ENCODE data around the gene ARL16. TPM values are rescaled to one million over a fixed set of nuclear protein-coding genes. Genes with fewer than 3 reads are reported as not detected.

The ARL16 gene
- total RNA-seq, 3 donors from 2014 or later (not counting 1 experiment from before 2014, with no cell fraction given) = 23.3 to 47.9 (median 39.3) TPM

DNA sequence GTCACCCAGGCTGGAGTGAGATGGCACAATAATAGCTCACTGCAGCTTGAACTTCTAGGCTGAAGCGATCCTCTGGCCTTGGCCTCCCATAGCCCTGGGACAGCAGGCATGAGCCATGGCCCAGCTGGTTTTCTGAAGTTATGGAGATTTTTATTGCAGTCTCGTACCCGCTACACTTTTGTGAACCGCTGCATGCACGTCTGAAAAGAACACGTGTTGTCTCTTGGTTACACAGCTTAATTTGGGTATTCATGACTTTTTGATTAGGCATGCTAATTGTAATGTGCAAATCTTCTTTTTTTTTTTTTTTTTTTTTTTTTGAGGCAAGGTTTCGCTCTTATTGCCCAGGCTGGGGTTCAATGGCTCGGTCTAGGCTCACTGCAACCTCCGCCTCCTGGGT is 41.8 kb upstream of the ARL16 start:
- Mint-ChIP-seq H3K27ac (no peak overlapping the region), H3K36me3 (no peaks in the 10 kb centered on the region), H3K4me1 (no peaks in the 10 kb centered on the region), H3K27me3 (ENCODE audit: low read depth in 2 of 2) (peaks cover 0 to 7% of the 10 kb centered on the region in 2 donors), H3K9me3 (no peaks in the 10 kb centered on the region), H3K4me3 (no peak overlapping the region)
- DNase-seq = no peak
- Histone ChIP-seq H3K4me1 (ENCODE audit: control insufficient read depth, insufficient read depth, low read length) (no peaks in the 10 kb centered on the region), H3K27me3 (ENCODE audit: control insufficient read depth, insufficient read depth, low read length) (no peaks in the 10 kb centered on the region), H3K36me3 (ENCODE audit: control insufficient read depth, insufficient read depth, low read length) (no peaks in the 10 kb centered on the region), H3K27ac (ENCODE audit: low read length) (no peak overlapping the region), H3K4me3 (ENCODE audit: low read length) (no peak overlapping the region), H3K9me3 (ENCODE audit: control insufficient read depth, insufficient read depth, low read length) (no peaks in the 10 kb centered on the region)
- no peak for ATAC-seq
- intact Hi-C loops (cut with micrococcal nuclease) = no loop called here
- TF ChIP-seq, protein P1, sequence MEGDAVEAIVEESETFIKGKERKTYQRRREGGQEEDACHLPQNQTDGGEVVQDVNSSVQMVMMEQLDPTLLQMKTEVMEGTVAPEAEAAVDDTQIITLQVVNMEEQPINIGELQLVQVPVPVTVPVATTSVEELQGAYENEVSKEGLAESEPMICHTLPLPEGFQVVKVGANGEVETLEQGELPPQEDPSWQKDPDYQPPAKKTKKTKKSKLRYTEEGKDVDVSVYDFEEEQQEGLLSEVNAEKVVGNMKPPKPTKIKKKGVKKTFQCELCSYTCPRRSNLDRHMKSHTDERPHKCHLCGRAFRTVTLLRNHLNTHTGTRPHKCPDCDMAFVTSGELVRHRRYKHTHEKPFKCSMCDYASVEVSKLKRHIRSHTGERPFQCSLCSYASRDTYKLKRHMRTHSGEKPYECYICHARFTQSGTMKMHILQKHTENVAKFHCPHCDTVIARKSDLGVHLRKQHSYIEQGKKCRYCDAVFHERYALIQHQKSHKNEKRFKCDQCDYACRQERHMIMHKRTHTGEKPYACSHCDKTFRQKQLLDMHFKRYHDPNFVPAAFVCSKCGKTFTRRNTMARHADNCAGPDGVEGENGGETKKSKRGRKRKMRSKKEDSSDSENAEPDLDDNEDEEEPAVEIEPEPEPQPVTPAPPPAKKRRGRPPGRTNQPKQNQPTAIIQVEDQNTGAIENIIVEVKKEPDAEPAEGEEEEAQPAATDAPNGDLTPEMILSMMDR (IDR thresholded peaks at IDR 0.05) = no peak
- 79% methylated on average over 9 of the region's 9 CpGs for WGBS (ENCODE audit: insufficient coverage)

DNA sequence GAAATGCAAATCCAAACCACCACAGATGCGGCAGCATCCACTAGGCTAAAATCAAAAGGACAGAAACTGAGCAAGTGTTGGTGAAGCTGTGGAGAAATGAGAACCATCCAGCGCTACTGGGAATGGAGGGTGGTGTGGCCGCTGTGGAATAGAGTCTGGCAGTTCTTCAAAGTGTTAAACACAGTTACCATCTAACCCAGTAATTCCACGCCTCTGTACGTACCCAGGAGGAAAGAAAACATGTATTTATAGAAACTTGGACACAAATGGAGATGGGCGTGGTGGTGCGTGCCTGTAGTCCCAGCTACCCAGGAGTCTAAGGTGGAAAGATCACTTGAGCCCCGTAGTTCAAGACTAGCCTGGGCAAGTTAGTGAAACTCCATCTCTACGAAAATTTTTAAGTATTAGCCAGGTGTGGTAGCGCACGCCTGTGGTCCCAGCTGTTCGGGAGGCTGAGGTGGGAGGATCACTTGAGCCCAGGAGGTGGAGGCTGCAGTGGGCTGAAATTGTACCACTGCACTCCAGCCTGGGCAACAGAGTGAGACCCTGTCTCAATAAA is 40.1 kb upstream of the ARL16 start:
- no peaks in the 10 kb centered on the region for H3K36me3 ChIP-seq (ENCODE audit: control insufficient read depth, insufficient read depth, low read length)
- ATAC-seq = no peak

DNA sequence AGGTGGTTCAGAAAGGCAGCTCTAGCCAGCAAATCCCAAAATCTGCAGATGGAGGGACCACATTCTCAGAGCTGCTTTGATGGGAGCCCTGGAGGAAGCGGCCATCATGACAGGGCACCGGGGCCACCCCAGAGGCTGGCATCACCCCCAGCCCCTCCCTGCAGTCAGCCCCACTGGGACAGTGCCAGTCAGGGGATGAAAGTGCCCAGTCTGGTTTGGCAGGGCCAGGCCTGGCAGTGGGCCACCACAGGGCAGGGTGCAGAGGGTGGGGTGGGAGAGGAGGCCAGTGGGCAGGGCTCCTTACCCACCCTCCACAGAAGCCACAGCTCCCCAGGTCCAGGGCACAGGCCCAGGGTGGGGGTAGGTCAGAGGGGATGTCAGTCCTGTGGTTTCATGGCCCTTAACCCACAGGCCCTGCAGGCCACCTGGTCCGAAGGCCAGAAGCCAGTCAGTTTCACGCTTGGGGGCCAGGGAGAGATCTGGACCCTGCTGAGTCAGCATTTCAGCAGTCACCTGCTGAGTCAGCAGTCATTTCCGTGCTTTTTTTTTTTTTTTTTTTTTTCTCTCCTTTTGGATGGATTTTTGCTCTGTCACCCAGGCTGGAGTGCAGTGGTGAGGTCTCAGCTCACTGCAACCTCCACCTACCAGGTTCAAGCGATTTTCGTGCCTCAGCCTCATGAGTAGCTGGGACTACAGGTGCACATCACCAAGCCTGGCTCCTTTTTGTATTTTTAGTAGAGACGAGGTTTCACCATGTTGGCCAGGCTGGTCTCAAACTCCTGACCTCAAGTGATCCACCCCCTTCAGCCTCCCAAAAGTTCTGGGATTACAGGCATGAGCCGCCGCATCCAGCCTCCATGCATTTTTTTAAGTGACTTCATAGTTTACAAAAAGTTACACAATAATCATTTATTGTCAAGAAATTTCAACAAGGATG is 38.9 kb upstream of the ARL16 start:
- Histone ChIP-seq H3K27ac (ENCODE audit: low read length) (no peak overlapping the region), H3K4me1 (ENCODE audit: control insufficient read depth, insufficient read depth, low read length) (no peaks in the 10 kb centered on the region), H3K36me3 (ENCODE audit: control insufficient read depth, insufficient read depth, low read length) (no peaks in the 10 kb centered on the region), H3K27me3 (ENCODE audit: control insufficient read depth, insufficient read depth, low read length) (no peaks in the 10 kb centered on the region), H3K9me3 (ENCODE audit: control insufficient read depth, insufficient read depth, low read length) (no peaks in the 10 kb centered on the region), H3K4me3 (ENCODE audit: low read length) (no peak overlapping the region)
- Mint-ChIP-seq H3K27me3 (ENCODE audit: low read depth in 2 of 2) (peaks cover 0 to 7% of the 10 kb centered on the region in 2 donors), H3K9me3 (no peaks in the 10 kb centered on the region), H3K36me3 (no peaks in the 10 kb centered on the region), H3K27ac (no peak overlapping the region), H3K4me3 (no peak overlapping the region), H3K4me1 (no peaks in the 10 kb centered on the region)
- DNase-seq (peak in 1 of 2 donors; percentile 5), ATAC-seq (no peak)
- TF ChIP-seq, protein P1 (IDR thresholded peaks at IDR 0.05) = no peak
- WGBS (ENCODE audit: insufficient coverage) = 58% methylated on average over 10 of the region's 10 CpGs
- intact Hi-C loops (cut with micrococcal nuclease) = no loop called here

More for the DNA sequence above, 40.1 kb upstream of the ARL16 start:
- Mint-ChIP-seq H3K36me3 (no peaks in the 10 kb centered on the region), H3K4me1 (no peaks in the 10 kb centered on the region), H3K27ac (no peak overlapping the region), H3K9me3 (no peaks in the 10 kb centered on the region), H3K27me3 (ENCODE audit: low read depth in 2 of 2) (peaks cover 0 to 7% of the 10 kb centered on the region in 2 donors), H3K4me3 (no peak overlapping the region)
- TF ChIP-seq, protein P1 (IDR thresholded peaks at IDR 0.05) = no peak
- 63% methylated on average over 10 of the region's 12 CpGs for WGBS (ENCODE audit: insufficient coverage)
- intact Hi-C loops (cut with micrococcal nuclease) = no loop called here
- Histone ChIP-seq H3K27me3 (ENCODE audit: control insufficient read depth, insufficient read depth, low read length) (no peaks in the 10 kb centered on the region), H3K4me3 (ENCODE audit: low read length) (no peak overlapping the region), H3K9me3 (ENCODE audit: control insufficient read depth, insufficient read depth, low read length) (no peaks in the 10 kb centered on the region), H3K27ac (ENCODE audit: low read length) (no peak overlapping the region), H3K4me1 (ENCODE audit: control insufficient read depth, insufficient read depth, low read length) (no peaks in the 10 kb centered on the region)
- no peak for DNase-seq
